Heart right ventricle (tissue), 16 donors: ENCODE measurements around the gene TMEM151B. TPM values are rescaled to one million over a fixed set of nuclear protein-coding genes. Genes with fewer than 3 reads are reported as not detected.

Experiments used
- ATAC-seq, 8 donors: fragments of 200-7000 bp; cut with Tn5 transposase; one replicate each; pipeline ENCODE4 v1.9.1; 2020; ENCODE audit warnings: mild to moderate bottlenecking in 8 of 8, moderate library complexity in 8 of 8, moderate number of reproducible peaks in 1 of 8
- DNase-seq, 2 donors: peaks; one replicate each; pipeline ENCODE4 v3.0.0-alpha.2; 2020
- H3K27ac ChIP-seq, 10 donors: fragments of 200-600 bp; sonication (generic) in 2 of 10; one replicate each; pipeline versions ENCODE4 v1.5.0 to v1.8.0; 2020 to 2022; ENCODE audit warnings: mild to moderate bottlenecking in 3 of 10
- H3K27me3 ChIP-seq, 7 donors: fragments of 200-600 bp; one replicate each; pipeline ENCODE4 v1.8.0; 2021 to 2022; ENCODE audit warnings: mild to moderate bottlenecking in 2 of 7
- H3K36me3 ChIP-seq, 9 donors: fragments of 200-600 bp; sonication (generic) in 1 of 9; one replicate each; pipeline versions ENCODE4 v1.5.0 to v1.8.0; 2020 to 2022; ENCODE audit warnings: mild to moderate bottlenecking in 2 of 9
- H3K4me1 ChIP-seq, 9 donors: fragments of 200-600 bp; sonication (generic) in 1 of 9; one replicate each; pipeline versions ENCODE4 v1.5.0 to v1.8.0; 2020 to 2022; ENCODE audit warnings: mild to moderate bottlenecking in 4 of 9
- H3K4me3 ChIP-seq, 10 donors: fragments of 200-600 bp; sonication (generic) in 2 of 10; one replicate each; pipeline versions ENCODE4 v1.5.0 to v1.8.0; 2020 to 2022; ENCODE audit warnings: mild to moderate bottlenecking in 7 of 10, moderate library complexity in 2 of 10
- H3K9me3 ChIP-seq, 11 donors: fragments of 200-600 bp in 10 of 11; sonication (generic) in 2 of 11; one replicate each; pipeline versions ENCODE4 v1.5.0 to v1.8.0; 2013 to 2022; ENCODE audit warnings: mild to moderate bottlenecking in 2 of 11, control low read depth in 1 of 11, moderate library complexity in 1 of 11
- CTCF ChIP-seq, 9 donors: fragments of 200-600 bp; sonication (generic) in 2 of 9; IDR thresholded peaks; one replicate each; pipeline versions ENCODE4 v1.5.0 to v1.8.0; 2021 to 2022; ENCODE audit warnings: antibody characterized with exemption in 9 of 9, mild to moderate bottlenecking in 5 of 9, moderate library complexity in 1 of 9
- WGBS, 2 donors: extraction: QIAGEN DNeasy Blood & Tissue Kit; methylation state at CpG; one replicate each; pipeline ENCODE4 v1.1.7; 2013; ENCODE audit warnings: inconsistent platforms in 1 of 2; 5-methylcytosine and 5-hydroxymethylcytosine counted together
- intact Hi-C, 10 donors: fragments of 100-400 bp; cut with DNase I; formaldehyde crosslinking; loops; one replicate each; pipeline versions ENCODE4 v1.11.1 to v1.14.2; 2022
- polyA plus RNA-seq, 2 donors: library from polyadenylated mRNA; stranded (reverse); fragments of 200-250 nt; gene quantifications; one replicate each; pipeline ENCODE4 v1.2.3, GENCODE V29; 2013
- total RNA-seq, 10 donors: library from RNA; stranded (reverse); fragmentation: NEBNext Ultra II Directional in 3 of 10; extraction: Animal tissue kit (Norgen Biotek cat#: 25700) in 3 of 10; gene quantifications; one replicate each; pipeline versions ENCODE4 v1.2.1 to v1.2.4, GENCODE V29; 2021 to 2023
- donor health status: Arrhythmogenic right ventricular cardiomyopathy.
- donor health status: ischemic (EF 13 %, LVEDD 7.1; RV severe dilation, severe dysfunction).
- donor health status: healthy with polysubstance abuse.
- donor health status: DM: no; HTN: yes; CAD: no.
- donor health status: DM: no; HTN: no; CAD: no.
- donor health status: ischemic (EF 25% LVEDD 6.9; RV normal size, moderate dysfunction).
- donor health status: ischemic (EF 25% LVEDD 5.7; RV mildly dilated, moderate dysfunction).
- donor health status: healthy.
- donor health status: DM: yes; HTN: yes; CAD: no.
- donor health status: Ischemic cardiomyopathy.
- donor health status: ischemic (EF 35%, LVEDD 5.7; RV mildly dilated, moderate dysfunction).
- donor health status: nonischemic (EF 11% LVEDD 7.7; RV severe dilation, severe dysfunction).
- donor health status: DM: yes; HTN: yes; CAD: no.
- donor health status: PGD.
- donor health status: ischemic (EF 29% LVEDD 5.4; RV normal size, mild dysfunction).
- donor health status: nonischemic (EF 23%, LVEDD 6.1; RV moderate dilation, normal function).

The TMEM151B gene
- total and polyA plus RNA-seq, 12 donors = 0.09 to 2.2 (median 0.43) TPM; not detected in 4

GRCh38 chr6:44261581-44261980, 8.7 kb upstream of the TMEM151B start:
- Histone ChIP-seq H3K9me3 (no peaks in the 10 kb centered on the region), H3K4me3 (no peak overlapping the region), H3K27me3 (no peaks in the 10 kb centered on the region), H3K4me1 (peaks cover 23 to 61% (median 34%) of the 10 kb centered on the region in 9 donors), H3K36me3 (peaks cover 0 to 45% (median 0%) of the 10 kb centered on the region in 9 donors), H3K27ac (no peak overlapping the region)
- no peak for DNase-seq
- intact Hi-C loops = loop anchor here in 1 of 10 donors (10.0 kb wide), 1 partner anchor 73 kb away; no protein-coding TSS in a partner anchor
- ATAC-seq = no peak
- TF ChIP-seq CTCF (IDR thresholded peaks at IDR 0.05) = no peak
- 96 to 97% methylated on average over 8 of the region's 8 CpGs for WGBS, 2 donors

GRCh38 chr6:44262467-44263353, 7.5 kb upstream of the TMEM151B start:
- H3K9me3 ChIP-seq = no peaks in the 10 kb centered on the region
- peak overlapping the region in 6 of 10 donors; percentile 78 to 94 (median 86) for H3K4me3 ChIP-seq
- ATAC-seq (no peak), DNase-seq (no peak)
- peak overlapping the region in 5 of 10 donors; percentile 9 to 93 (median 34) for H3K27ac ChIP-seq
- TF ChIP-seq CTCF (IDR thresholded peaks at IDR 0.05) = no peak
- H3K27me3 ChIP-seq = peaks cover 0 to 3% (median 0%) of the 10 kb centered on the region in 7 donors
- H3K4me1 ChIP-seq = peaks cover 19 to 55% (median 28%) of the 10 kb centered on the region in 9 donors
- intact Hi-C loops = loop anchor here in 1 of 10 donors (10.0 kb wide), 1 partner anchor 72 kb away; no protein-coding TSS in a partner anchor
- peaks cover 0 to 45% (median 0%) of the 10 kb centered on the region in 9 donors for H3K36me3 ChIP-seq
- 68 to 73% methylated on average over 7 of the region's 7 CpGs for WGBS, 2 donors

- Histone ChIP-seq H3K27me3 (peaks cover 0 to 11% (median 5%) of the 10 kb centered on the region in 7 donors), H3K4me1 (peaks cover 18 to 47% (median 28%) of the 10 kb centered on the region in 9 donors), H3K27ac (peak overlapping the region in 6 of 10 donors; percentile 9 to 93 (median 80)), H3K36me3 (peaks cover 0 to 40% (median 0%) of the 10 kb centered on the region in 9 donors), H3K9me3 (no peaks in the 10 kb centered on the region), H3K4me3 (peak overlapping the region in 7 of 10 donors; percentile 67 to 94 (median 85))
- intact Hi-C loops = loop anchor here in 1 of 10 donors (10.0 kb wide), 1 partner anchor 71 kb away; no protein-coding TSS in a partner anchor
- TF ChIP-seq CTCF (IDR thresholded peaks at IDR 0.05) = no peak
- ATAC-seq = peak in 2 of 8 donors; percentile 13 to 21
- no peak for DNase-seq
- 48 to 74% methylated on average over 8 to 9 of the region's 9 CpGs for WGBS, 2 donors
Observed at GRCh38 chr6:44263354-44264100, 6.7 kb upstream of the TMEM151B start.
